ENCODE results near the gene GRIP2. TPM values are rescaled to one million over a fixed set of nuclear protein-coding genes. Genes with fewer than 3 reads are reported as not detected.

GRIP2 gene
- total and polyA plus RNA-seq, 2 donors (not counting 3 experiments of a cell fraction or from before 2014, with no cell fraction given) = not detected

GRCh38 chr3:14534516-14535191 lies 5.5 kb downstream of the GRIP2 start:
- ChIA-PET CTCF (interaction anchor here (0.6 to 1.1 kb wide), 3 partner anchors 14 to 25 kb away, joined by 3 read pairs; no protein-coding TSS in a partner anchor), POLR2A (no interaction called here)
- Histone ChIP-seq H3K27me3 (ENCODE audit: control insufficient read depth in 2 of 2, insufficient read depth in 2 of 2, low read length in 2 of 2) (peaks cover 0 to 4% of the 10 kb centered on the region in 2 experiments), H3K9me3 (replicated peaks; ENCODE audit: control insufficient read depth, insufficient read depth, low read length) (no peaks in the 10 kb centered on the region), H2AFZ (ENCODE audit: low read depth, low read length) (peak overlapping the region; percentile 58), H4K20me1 (replicated peaks; ENCODE audit: control insufficient read depth, extremely low read depth, insufficient read depth, low read length) (no peaks in the 10 kb centered on the region), H3K4me3 (replicated peaks in 1 of 3; ENCODE audit: insufficient read depth in 1 of 3, low read depth in 1 of 3, low read length in 3 of 3) (no peak overlapping the region), H3K79me2 (ENCODE audit: control insufficient read depth, insufficient read depth, low read length) (no peaks in the 10 kb centered on the region), H3K4me1 (ENCODE audit: control insufficient read depth, extremely low read depth, insufficient read depth, low read length) (no peaks in the 10 kb centered on the region), H3K9me1 (replicated peaks; ENCODE audit: control insufficient read depth, extremely low read depth, insufficient read depth, low read length) (no peaks in the 10 kb centered on the region), H3K9ac (replicated peaks; ENCODE audit: extremely low read depth, insufficient read depth, low read length) (no peak overlapping the region), H3K4me2 (ENCODE audit: insufficient read depth, low read length) (no peak overlapping the region), H3K36me3 (ENCODE audit: control insufficient read depth in 2 of 2, extremely low read depth in 1 of 2, insufficient read depth in 2 of 2, low read length in 2 of 2) (no peaks in the 10 kb centered on the region), H3K27ac (ENCODE audit: insufficient read depth, low read depth, low read length) (no peak overlapping the region)
- intact Hi-C loops (cut with micrococcal nuclease) (no loop called here), dilution Hi-C loops (cut with MboI; ENCODE audit: extremely low pct_ligation_motif_present, low sequenced_read_pairs) (no loop called here)
- DNase-seq (ENCODE audit: low read depth, low spot score) (no peak), FAIRE-seq (no peak)
- TF ChIP-seq GATA2 (IDR thresholded peaks at IDR 0.05; ENCODE audit: insufficient read depth, insufficient read length, low read depth, low read length) = no peak
- no peak for TF ChIP-seq FOS (IDR thresholded peaks at IDR 0.05; ENCODE audit: borderline replicate concordance, insufficient read depth, low read length)
- no peak for TF ChIP-seq MYC (IDR thresholded peaks at IDR 0.05; ENCODE audit: low read depth, low read length)
- no peak for TF ChIP-seq POLR2AphosphoS5 (IDR thresholded peaks at IDR 0.05; ENCODE audit: insufficient read depth, low read depth, low read length)
- no peak for TF ChIP-seq EZH2 (IDR thresholded peaks at IDR 0.05; ENCODE audit: borderline replicate concordance, low read depth, low read length, severe bottlenecking)
- no peak for TF ChIP-seq CTCF (IDR thresholded peaks at IDR 0.05; ENCODE audit: extremely low read depth in 1 of 2, insufficient read depth in 1 of 2, low read depth in 1 of 2, low read length in 2 of 2)
- TF ChIP-seq MAX (IDR thresholded peaks at IDR 0.05; ENCODE audit: insufficient read depth, insufficient read length) = no peak
- no peak for TF ChIP-seq JUN (IDR thresholded peaks at IDR 0.05; ENCODE audit: borderline replicate concordance, insufficient read depth, insufficient read length, low read depth)
- no peak for TF ChIP-seq POLR2A (IDR thresholded peaks at IDR 0.05; ENCODE audit: low read depth, low read length)
- BruUV-seq (replicated peaks) = no TSS peak

All from endothelial cell of umbilical vein (primary cell).